GM12891 (cell line): ENCODE data around the gene EDC3.

ENCODE experiments used
- PAX5 ChIP-seq: IDR thresholded peaks from 2 replicates; pipeline ENCODE4 v1.6.1; 2011; ENCODE audit warnings: low read length, moderate library complexity, mild to moderate bottlenecking; ENCODE audit not compliant: insufficient read depth, severe bottlenecking
- POLR2A ChIP-seq: IDR thresholded peaks from 2 replicates; pipeline ENCODE4 v1.6.1; 2011; ENCODE audit warnings: low read depth, low read length, control low read depth
- POLR2AphosphoS5 ChIP-seq: IDR thresholded peaks from 2 replicates; pipeline ENCODE4 v1.6.1; 2011; ENCODE audit warnings: low read depth, low read length, control low read depth
- POU2F2 ChIP-seq: IDR thresholded peaks from 2 replicates; pipeline ENCODE4 v1.6.1; 2011; ENCODE audit warnings: low read depth, mild to moderate bottlenecking, control low read depth, low read length, moderate library complexity
- SPI1 ChIP-seq: IDR thresholded peaks from 2 replicates; pipeline ENCODE4 v1.6.1; 2011; ENCODE audit warnings: low read depth, low read length, control low read depth
- TAF1 ChIP-seq: IDR thresholded peaks from 2 replicates; pipeline ENCODE4 v1.6.1; 2011; ENCODE audit warnings: low read depth, low read length, control low read depth

GRCh38 chr15:74584779-74585178, 111.0 kb downstream of the EDC3 start:
- TF ChIP-seq POLR2A (no peak), POLR2AphosphoS5 (no peak), TAF1 (no peak), POU2F2 (no peak), SPI1 (no peak), PAX5 (no peak)
